Neuronal stem cell (in vitro differentiated cells): ENCODE data around the gene SAPCD2.

ENCODE experiments used
- DNase-seq: peaks from one replicate; pipeline ENCODE4 v3.0.0-alpha.2; 2013; ENCODE audit warnings: low spot score
- H2AFZ ChIP-seq: one replicate; pipeline ENCODE4 v1.6.1; 2013; ENCODE audit warnings: mild to moderate bottlenecking, low read length, inconsistent platforms
- H2AK5ac ChIP-seq: 2 replicates; pipeline ENCODE4 v1.6.1; 2013; ENCODE audit warnings: low read depth, mild to moderate bottlenecking, inconsistent platforms, low read length, moderate library complexity, mixed read lengths
- H2BK120ac ChIP-seq: 2 replicates; pipeline ENCODE4 v1.6.1; 2013; ENCODE audit warnings: low read depth, mild to moderate bottlenecking, inconsistent platforms, low read length, moderate library complexity, mixed read lengths
- H2BK12ac ChIP-seq: one replicate; pipeline ENCODE4 v1.6.1; 2013; ENCODE audit warnings: low read length, inconsistent platforms
- H2BK15ac ChIP-seq: 2 replicates; pipeline ENCODE4 v1.6.1; 2013; ENCODE audit warnings: mild to moderate bottlenecking, low read length, inconsistent platforms, mixed read lengths
- H2BK5ac ChIP-seq: one replicate; pipeline ENCODE4 v1.6.1; 2013; ENCODE audit warnings: inconsistent platforms, mild to moderate bottlenecking, low read length, moderate library complexity
- H3K14ac ChIP-seq: one replicate; pipeline ENCODE4 v1.6.1; 2013; ENCODE audit warnings: low read length, inconsistent platforms
- H3K18ac ChIP-seq: 2 replicates; pipeline ENCODE4 v1.6.1; 2013; ENCODE audit warnings: low read length, inconsistent platforms
- H3K23ac ChIP-seq: 2 replicates; pipeline ENCODE4 v1.6.1; 2013; ENCODE audit warnings: low read depth, mild to moderate bottlenecking, mixed read lengths, low read length, inconsistent platforms; ENCODE audit not compliant: poor library complexity
- H3K27ac ChIP-seq: replicated peaks from 3 replicates; pipeline ENCODE4 v1.5.1; 2013; ENCODE audit warnings: low read length, inconsistent platforms
- H3K27me3 ChIP-seq, 3 experiments: 2 replicates each; pipeline ENCODE4 v1.6.1; 2013; ENCODE audit warnings: low read length in 3 of 3, mild to moderate bottlenecking in 2 of 3, inconsistent platforms in 1 of 3, low read depth in 1 of 3, mixed read lengths in 1 of 3, moderate library complexity in 1 of 3; ENCODE audit not compliant: control insufficient read depth in 3 of 3, insufficient read depth in 3 of 3
- H3K36me3 ChIP-seq, 2 donors: replicated peaks in 1 of 2; 2 replicates each; pipeline ENCODE4 v1.6.1; 2013; ENCODE audit warnings: low read length in 2 of 2; ENCODE audit not compliant: control insufficient read depth in 2 of 2, insufficient read depth in 2 of 2
- H3K4ac ChIP-seq: 2 replicates; pipeline ENCODE4 v1.6.1; 2013; ENCODE audit warnings: inconsistent platforms, mild to moderate bottlenecking, low read length, moderate library complexity
- H3K4me1 ChIP-seq, 2 donors: 1 replicate in 1 of 2; 2 replicates in 1 of 2; pipeline ENCODE4 v1.6.1; 2013; ENCODE audit warnings: low read length in 2 of 2, low read depth in 1 of 2; ENCODE audit not compliant: control insufficient read depth in 2 of 2, insufficient read depth in 1 of 2
- H3K4me2 ChIP-seq: one replicate; pipeline ENCODE4 v1.6.1; 2013; ENCODE audit warnings: mild to moderate bottlenecking, low read length, inconsistent platforms; ENCODE audit not compliant: insufficient read depth, poor library complexity, severe bottlenecking
- H3K4me3 ChIP-seq, 2 donors: 2 replicates each; pipeline ENCODE4 v1.5.1; 2013; ENCODE audit warnings: low read length in 2 of 2, mild to moderate bottlenecking in 2 of 2, inconsistent platforms in 1 of 2, moderate library complexity in 1 of 2
- H3K79me1 ChIP-seq: one replicate; pipeline ENCODE4 v1.6.1; 2013; ENCODE audit warnings: low read depth, mild to moderate bottlenecking, inconsistent platforms, low read length, moderate library complexity
- H3K9ac ChIP-seq: one replicate; pipeline ENCODE4 v1.6.1; 2013; ENCODE audit warnings: mild to moderate bottlenecking, low read depth, low read length, inconsistent platforms; ENCODE audit not compliant: poor library complexity
- H3K9me3 ChIP-seq, 2 donors: replicated peaks in 1 of 2; 2 replicates each; pipeline versions ENCODE3 to v1.6.1; 2013; ENCODE audit warnings: low read length in 2 of 2, mild to moderate bottlenecking in 2 of 2, inconsistent platforms in 1 of 2, low read depth in 1 of 2, mixed read lengths in 1 of 2, moderate library complexity in 1 of 2; ENCODE audit not compliant: control insufficient read depth in 2 of 2, insufficient read depth in 1 of 2
- H4K8ac ChIP-seq: one replicate; pipeline ENCODE4 v1.6.1; 2013; ENCODE audit warnings: low read depth, mild to moderate bottlenecking, inconsistent platforms, low read length, moderate library complexity
- H4K91ac ChIP-seq: one replicate; pipeline ENCODE4 v1.6.1; 2013; ENCODE audit warnings: low read length, low read depth, mild to moderate bottlenecking, inconsistent platforms; ENCODE audit not compliant: poor library complexity
- WGBS, 2 donors: extraction: QIAGEN DNeasy Blood & Tissue Kit; methylation state at CpG; one replicate each; pipeline ENCODE4 v1.1.7; 2013; ENCODE audit warnings: missing lambda C conversion rate in 2 of 2, mixed read lengths in 1 of 2; ENCODE audit not compliant: insufficient read length in 2 of 2, insufficient replicate concordance in 1 of 2; ENCODE audit errors: extremely low coverage in 2 of 2; 5-methylcytosine and 5-hydroxymethylcytosine counted together

Gene SAPCD2

GRCh38 chr9:137022662-137023008 lies 47.7 kb downstream of the SAPCD2 start:
- H4K91ac ChIP-seq, result no peak overlapping the region
- H3K4me2 ChIP-seq, result no peak overlapping the region
- H3K27me3 ChIP-seq, result no peaks in the 10 kb centered on the region
- no peak for DNase-seq
- peak overlapping the region; percentile 31 for H3K27ac ChIP-seq
- H2BK12ac ChIP-seq, result peak overlapping the region; percentile 10
- H3K23ac ChIP-seq, result peak overlapping the region; percentile 85
- H2BK15ac ChIP-seq, result peak overlapping the region; percentile 59
- H3K9ac ChIP-seq, result peak overlapping the region; percentile 2
- peak overlapping the region; percentile 88 for H2AK5ac ChIP-seq
- peak overlapping the region; percentile 65 for H3K18ac ChIP-seq
- peak overlapping the region; percentile 37 for H3K4ac ChIP-seq
- no CpG with 5 or more reads among the region's 23 CpGs for WGBS, 2 donors
- no peak overlapping the region for H2AFZ ChIP-seq
- H3K14ac ChIP-seq, result peak overlapping the region; percentile 38
- peaks cover 0 to 10% of the 10 kb centered on the region in 2 donors for H3K36me3 ChIP-seq
- H2BK120ac ChIP-seq, result no peak overlapping the region
- H4K8ac ChIP-seq, result no peak overlapping the region
- H3K9me3 ChIP-seq, result no peaks in the 10 kb centered on the region
- H3K4me3 ChIP-seq, result no peak overlapping the region
- peaks cover 23 to 32% of the 10 kb centered on the region in 2 donors for H3K4me1 ChIP-seq
- H2BK5ac ChIP-seq, result no peak overlapping the region
- peaks cover 20% of the 10 kb centered on the region for H3K79me1 ChIP-seq

GRCh38 chr9:137021979-137022661 lies 48.2 kb downstream of the SAPCD2 start:
- no peak for DNase-seq
- Histone ChIP-seq H3K9me3 (peaks cover 0 to under 1% of the 10 kb centered on the region in 2 donors), H3K14ac (peak overlapping the region; percentile 38), H3K36me3 (peaks cover 3 to 15% of the 10 kb centered on the region in 2 donors), H3K27ac (peak overlapping the region; percentile 31), H3K23ac (peak overlapping the region; percentile 85), H3K4me2 (no peak overlapping the region), H3K9ac (peak overlapping the region; percentile 2), H2BK120ac (no peak overlapping the region), H3K27me3 (no peaks in the 10 kb centered on the region), H2BK15ac (peak overlapping the region; percentile 59), H3K4ac (peak overlapping the region; percentile 37), H3K4me1 (peaks cover 20 to 27% of the 10 kb centered on the region in 2 donors), H4K91ac (no peak overlapping the region), H2AFZ (no peak overlapping the region), H3K18ac (peak overlapping the region; percentile 65), H4K8ac (no peak overlapping the region), H2BK12ac (peak overlapping the region; percentile 10), H3K4me3 (no peak overlapping the region), H2BK5ac (no peak overlapping the region), H2AK5ac (peak overlapping the region; percentile 88), H3K79me1 (peaks cover 20% of the 10 kb centered on the region)
- no CpG with 5 or more reads among the region's 30 CpGs for WGBS, 2 donors

- Histone ChIP-seq H3K9ac (no peak overlapping the region), H3K4me3 (no peak overlapping the region), H3K14ac (no peak overlapping the region), H4K91ac (no peak overlapping the region), H3K18ac (peak overlapping the region; percentile 28), H3K36me3 (peaks cover 7 to 21% of the 10 kb centered on the region in 2 donors), H3K23ac (peak overlapping the region; percentile 85), H3K4me1 (peaks cover 19 to 25% of the 10 kb centered on the region in 2 donors), H3K4ac (peak overlapping the region; percentile 89), H3K4me2 (no peak overlapping the region), H3K27ac (no peak overlapping the region), H4K8ac (peak overlapping the region; percentile 65), H2AK5ac (peak overlapping the region; percentile 63), H3K27me3 (no peaks in the 10 kb centered on the region), H2BK120ac (no peak overlapping the region), H2BK12ac (no peak overlapping the region), H2BK15ac (no peak overlapping the region), H2BK5ac (no peak overlapping the region), H3K9me3 (peaks cover 0 to 5% of the 10 kb centered on the region in 2 donors), H2AFZ (no peak overlapping the region), H3K79me1 (peaks cover 20% of the 10 kb centered on the region)
- WGBS, 2 donors, result no CpG with 5 or more reads among the region's 6 CpGs
- DNase-seq, result no peak
Measured at GRCh38 chr9:137021568-137021978, 48.8 kb downstream of the SAPCD2 start.

GRCh38 chr9:137020771-137021567 lies 49.4 kb downstream of the SAPCD2 start:
- Histone ChIP-seq H2AK5ac (peak overlapping the region; percentile 63), H3K9me3 (peaks cover 0 to 5% of the 10 kb centered on the region in 2 donors), H3K9ac (peak overlapping the region; percentile 70), H2BK5ac (peak overlapping the region; percentile 5), H2BK120ac (no peak overlapping the region), H3K4me1 (peaks cover 18 to 19% of the 10 kb centered on the region in 2 donors), H3K36me3 (peaks cover 13 to 25% of the 10 kb centered on the region in 2 donors), H3K79me1 (peaks cover 20% of the 10 kb centered on the region), H3K18ac (peak overlapping the region; percentile 28), H2BK15ac (peak overlapping the region; percentile 67), H3K23ac (peak overlapping the region; percentile 85), H2AFZ (no peak overlapping the region), H3K4me3 (no peak overlapping the region), H3K4ac (peak overlapping the region; percentile 89), H3K27me3 (no peaks in the 10 kb centered on the region), H4K91ac (no peak overlapping the region), H4K8ac (no peak overlapping the region), H3K14ac (peak overlapping the region; percentile 82), H2BK12ac (no peak overlapping the region), H3K27ac (no peak overlapping the region), H3K4me2 (no peak overlapping the region)
- WGBS, 2 donors, result no CpG with 5 or more reads among the region's 32 CpGs
- no peak for DNase-seq
